Glomerular endothelial cell (primary cell): ENCODE data around the gene LZTFL1. TPM values are rescaled to one million over a fixed set of nuclear protein-coding genes. Genes with fewer than 3 reads are reported as not detected.

ENCODE experiments used
- DNase-seq: peaks from one replicate; pipeline ENCODE4 v3.0.0-alpha.2; 2011; ENCODE audit warnings: low read depth, low spot score; ENCODE audit errors: extremely low read depth
- total RNA-seq: library from RNA; depleted of rRNA; stranded (reverse); fragments of >200 nt; gene quantifications from 2 replicates; pipeline ENCODE4 v1.2.3, GENCODE V29; 2015

LZTFL1 gene
- total RNA-seq, 1 donor from 2014 or later = 16.4 TPM

DNA sequence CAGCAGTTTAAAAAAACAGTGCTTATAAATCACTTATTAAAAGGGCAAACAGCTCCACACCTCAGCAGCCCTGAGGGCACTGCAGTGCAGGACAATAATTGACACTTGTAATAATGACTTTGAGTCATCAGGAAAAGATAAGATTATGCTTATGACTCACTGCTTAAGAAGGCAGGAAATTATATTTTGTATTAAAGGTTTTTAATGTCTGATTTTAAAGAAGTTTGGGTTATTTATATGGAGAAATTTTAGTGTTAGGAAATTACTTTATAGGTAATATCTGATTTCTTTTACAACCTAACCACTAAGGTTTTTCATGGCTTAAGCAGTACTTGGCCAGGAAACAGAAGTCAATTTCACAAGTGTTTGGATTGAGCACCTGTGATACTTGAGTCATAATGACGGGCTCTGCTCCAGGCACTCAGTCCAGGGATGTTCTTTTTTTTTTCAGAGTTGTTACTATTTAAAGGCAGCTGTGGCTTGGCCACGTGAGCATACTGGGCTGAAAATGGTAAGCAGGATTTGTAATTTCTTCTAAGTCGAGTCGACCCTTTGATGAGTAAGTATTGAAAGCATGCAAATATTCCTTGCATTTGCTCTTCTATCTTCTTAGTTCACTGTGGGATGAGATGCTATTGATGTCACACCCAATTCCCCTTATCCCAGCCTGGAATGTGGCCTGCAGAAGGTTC is 23.9 kb downstream of the LZTFL1 start:
- DNase-seq = peak; percentile 47

DNA sequence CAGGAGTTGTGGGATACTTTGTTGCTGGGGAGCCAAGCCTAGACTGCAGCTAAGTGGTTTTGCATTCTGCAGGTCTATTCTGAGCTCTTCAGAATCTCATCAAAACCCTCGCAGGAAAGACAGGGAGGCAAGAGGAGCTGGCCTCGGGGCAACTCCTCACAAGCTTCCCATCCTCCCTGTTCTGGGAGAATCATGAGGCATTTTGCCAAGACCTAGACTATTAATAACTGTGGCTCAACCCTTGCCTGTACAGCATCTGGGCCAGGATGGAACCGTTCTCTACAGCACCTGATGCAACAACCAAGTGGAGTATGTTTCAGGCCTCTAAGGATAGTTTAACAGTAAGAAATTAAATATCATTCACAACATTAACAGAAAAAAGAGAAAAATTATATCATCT is 25.4 kb downstream of the LZTFL1 start:
- no peak for DNase-seq

GRCh38 chr3:45814322-45814721 is 27.6 kb downstream of the LZTFL1 start:
- DNase-seq = no peak

- no peak for DNase-seq
These were observed 34.0 kb downstream of the LZTFL1 start for GRCh38 chr3:45807681-45808540.

DNA sequence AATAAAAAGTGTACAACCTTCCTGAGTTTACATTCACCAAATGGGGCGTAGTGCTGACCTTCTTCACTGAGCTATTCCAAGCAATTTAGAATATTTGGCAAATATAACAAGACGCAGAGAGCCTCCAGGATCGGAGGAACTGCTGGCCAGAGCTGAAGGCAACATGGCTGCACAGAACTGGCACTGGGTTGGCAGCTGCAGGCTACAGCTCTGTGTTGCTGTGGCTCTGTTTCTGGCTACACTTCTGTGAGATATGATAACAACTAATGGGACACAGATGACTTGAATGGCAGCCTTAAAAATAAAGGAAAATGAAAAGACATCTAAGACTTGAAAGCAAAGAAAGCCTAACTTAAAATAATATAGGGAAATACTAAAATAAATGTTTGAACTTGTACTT is 34.8 kb downstream of the LZTFL1 start:
- DNase-seq = no peak

DNA sequence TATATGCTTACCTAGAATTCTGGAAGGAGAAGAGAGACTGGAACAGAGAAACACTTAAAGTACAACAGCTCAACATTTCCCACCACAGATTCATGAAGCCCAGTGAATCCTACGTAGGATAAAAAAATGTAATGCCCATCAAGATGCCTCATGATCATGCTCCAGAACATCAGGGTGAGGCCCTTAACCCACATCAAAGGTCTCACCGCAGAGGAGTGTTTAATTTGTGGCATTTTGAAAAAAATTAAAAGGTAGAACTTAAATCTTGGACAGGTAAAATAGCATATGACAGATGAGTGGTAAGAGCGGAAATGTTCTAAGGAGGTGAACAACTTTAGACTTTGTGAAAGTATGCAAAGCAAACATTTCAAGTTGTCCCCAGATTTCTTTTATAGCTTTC is 35.8 kb downstream of the LZTFL1 start:
- DNase-seq = no peak

DNA sequence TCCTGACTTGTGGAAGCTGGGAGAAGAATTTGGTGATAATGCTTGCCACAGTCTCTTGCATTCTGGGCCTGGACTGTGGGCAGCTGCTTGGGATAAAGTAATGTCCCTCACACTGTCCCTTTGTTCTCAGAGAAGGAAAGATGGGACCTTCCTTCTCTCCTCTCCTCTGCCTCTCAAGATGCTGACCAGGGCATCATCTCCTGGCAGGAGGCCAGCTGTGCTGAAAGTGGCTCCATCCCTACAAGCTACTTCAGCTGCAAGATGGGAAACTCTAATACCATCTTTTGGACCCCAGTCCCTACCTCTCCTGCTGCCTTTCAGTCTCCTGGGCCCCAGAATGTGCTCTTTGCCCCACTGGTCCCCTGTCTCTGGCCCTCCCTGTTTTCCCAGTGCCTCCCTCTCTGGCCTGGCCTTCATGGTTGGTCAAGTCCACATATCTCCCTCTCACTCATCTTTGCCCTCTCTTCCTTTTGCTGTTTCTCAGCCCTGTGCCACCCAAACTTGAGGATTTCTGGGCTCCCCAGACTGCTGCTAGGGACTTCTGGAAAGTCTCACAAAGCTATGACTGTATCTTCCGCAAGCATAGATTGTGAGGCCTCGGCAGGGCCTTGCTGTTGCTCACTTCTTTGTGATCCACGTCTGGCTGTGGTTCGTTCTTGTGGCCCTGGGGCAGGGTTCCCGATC is 38.5 kb downstream of the LZTFL1 start:
- DNase-seq = no peak

- DNase-seq = no peak
These were observed 39.8 kb downstream of the LZTFL1 start for GRCh38 chr3:45802146-45802545.

GRCh38 chr3:45800611-45801010 is 41.3 kb downstream of the LZTFL1 start:
- DNase-seq = no peak

GRCh38 chr3:45799586-45799985 is 42.3 kb downstream of the LZTFL1 start:
- DNase-seq = no peak

GRCh38 chr3:45798034-45798433 is 43.9 kb downstream of the LZTFL1 start:
- no peak for DNase-seq

GRCh38 chr3:45796902-45797637 is 44.8 kb downstream of the LZTFL1 start:
- no peak for DNase-seq

- no peak for DNase-seq
These were observed 45.8 kb downstream of the LZTFL1 start, which contains the start of gene SLC6A20 for GRCh38 chr3:45795882-45796765. Gene SLC6A20, minus strand, starts transcription at chr3:45796536. Its CDS starts 117 bp downstream, at chr3:45796419.

DNA sequence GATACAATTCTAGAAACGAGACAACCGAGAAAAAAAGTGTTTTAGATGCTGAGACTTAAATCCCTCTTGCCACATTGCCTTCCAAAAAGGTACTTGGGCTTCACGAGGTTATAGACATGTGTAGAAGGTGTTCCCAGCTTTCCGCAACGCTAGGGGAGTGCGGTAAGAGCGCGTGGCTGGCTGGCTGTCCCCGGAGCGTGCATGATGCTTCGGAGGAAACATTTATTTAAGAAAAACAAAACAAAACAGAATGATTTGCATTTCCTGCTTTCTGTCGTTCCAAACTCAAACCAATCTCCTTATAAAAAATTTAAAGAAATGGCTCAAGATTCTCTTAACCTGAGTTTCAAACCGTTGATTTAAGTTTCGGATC is 46.4 kb downstream of the LZTFL1 start:
- no peak for DNase-seq

- DNase-seq = no peak
These were observed 47.3 kb downstream of the LZTFL1 start for GRCh38 chr3:45794660-45795059.

- no peak for DNase-seq
These were observed 47.8 kb downstream of the LZTFL1 start for GRCh38 chr3:45794177-45794560.

GRCh38 chr3:45793482-45794176 is 48.3 kb downstream of the LZTFL1 start:
- DNase-seq = no peak

GRCh38 chr3:45792516-45793172 is 49.3 kb downstream of the LZTFL1 start:
- no peak for DNase-seq

GRCh38 chr3:45792036-45792435 is 49.9 kb downstream of the LZTFL1 start:
- no peak for DNase-seq
